H7 (cell line): ENCODE results near the gene KCNH6. TPM values are rescaled to one million over a fixed set of nuclear protein-coding genes. Genes with fewer than 3 reads are reported as not detected.

Experiments used
- DNase-seq: peaks from one replicate; pipeline ENCODE4 v3.0.0; 2012
- H3K27me3 ChIP-seq: 2 replicates; pipeline ENCODE4 v1.6.0; 2011; ENCODE audit warnings: mild to moderate bottlenecking, low read length; ENCODE audit not compliant: control insufficient read depth, insufficient read depth
- H3K36me3 ChIP-seq: replicated peaks from 2 replicates; pipeline ENCODE4 v1.5.1; 2011; ENCODE audit warnings: low read length; ENCODE audit not compliant: control insufficient read depth, insufficient read depth
- H3K4me3 ChIP-seq: 2 replicates; pipeline ENCODE4 v1.5.1; 2011; ENCODE audit warnings: low read depth, mild to moderate bottlenecking, control low read depth, low read length, moderate library complexity; ENCODE audit not compliant: insufficient read depth
- total RNA-seq: library from RNA; depleted of rRNA; stranded (reverse); fragments of >200 nt; shearing (Covaris generic); gene quantifications from 2 replicates; pipeline ENCODE4 v1.2.3, GENCODE V29; 2014; rRNA removed

The KCNH6 gene, protein sequence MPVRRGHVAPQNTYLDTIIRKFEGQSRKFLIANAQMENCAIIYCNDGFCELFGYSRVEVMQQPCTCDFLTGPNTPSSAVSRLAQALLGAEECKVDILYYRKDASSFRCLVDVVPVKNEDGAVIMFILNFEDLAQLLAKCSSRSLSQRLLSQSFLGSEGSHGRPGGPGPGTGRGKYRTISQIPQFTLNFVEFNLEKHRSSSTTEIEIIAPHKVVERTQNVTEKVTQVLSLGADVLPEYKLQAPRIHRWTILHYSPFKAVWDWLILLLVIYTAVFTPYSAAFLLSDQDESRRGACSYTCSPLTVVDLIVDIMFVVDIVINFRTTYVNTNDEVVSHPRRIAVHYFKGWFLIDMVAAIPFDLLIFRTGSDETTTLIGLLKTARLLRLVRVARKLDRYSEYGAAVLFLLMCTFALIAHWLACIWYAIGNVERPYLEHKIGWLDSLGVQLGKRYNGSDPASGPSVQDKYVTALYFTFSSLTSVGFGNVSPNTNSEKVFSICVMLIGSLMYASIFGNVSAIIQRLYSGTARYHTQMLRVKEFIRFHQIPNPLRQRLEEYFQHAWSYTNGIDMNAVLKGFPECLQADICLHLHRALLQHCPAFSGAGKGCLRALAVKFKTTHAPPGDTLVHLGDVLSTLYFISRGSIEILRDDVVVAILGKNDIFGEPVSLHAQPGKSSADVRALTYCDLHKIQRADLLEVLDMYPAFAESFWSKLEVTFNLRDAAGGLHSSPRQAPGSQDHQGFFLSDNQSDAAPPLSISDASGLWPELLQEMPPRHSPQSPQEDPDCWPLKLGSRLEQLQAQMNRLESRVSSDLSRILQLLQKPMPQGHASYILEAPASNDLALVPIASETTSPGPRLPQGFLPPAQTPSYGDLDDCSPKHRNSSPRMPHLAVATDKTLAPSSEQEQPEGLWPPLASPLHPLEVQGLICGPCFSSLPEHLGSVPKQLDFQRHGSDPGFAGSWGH
- total RNA-seq = 1.5 and 1.6 TPM in 2 replicates

DNA sequence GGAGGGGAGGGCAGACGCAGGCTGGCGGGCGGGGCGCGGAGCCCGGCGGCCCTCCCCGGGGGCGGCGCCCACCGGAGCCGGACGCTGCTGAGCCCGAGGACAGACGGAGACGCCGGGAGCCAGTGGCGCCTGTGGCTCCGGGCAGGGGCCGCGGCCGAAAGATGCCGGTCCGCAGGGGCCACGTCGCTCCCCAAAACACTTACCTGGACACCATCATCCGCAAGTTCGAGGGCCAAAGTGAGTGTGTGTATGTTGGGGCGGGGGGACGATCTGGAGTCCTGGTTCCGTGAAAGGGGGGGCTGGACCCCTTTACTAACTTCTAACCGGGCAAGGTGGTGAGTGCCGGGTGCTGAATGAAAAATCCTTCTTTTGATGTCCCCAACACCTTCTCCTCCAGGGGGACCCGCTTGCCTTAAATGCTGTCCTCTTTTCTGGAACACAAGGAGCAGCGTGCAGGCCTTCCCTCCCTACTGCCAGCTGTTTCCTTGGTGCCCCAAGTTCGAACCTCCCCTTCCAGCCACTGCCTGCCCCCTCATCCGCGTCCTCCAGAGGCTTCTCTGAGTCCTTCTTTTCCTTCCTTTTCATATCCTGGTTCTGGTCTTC, at the start of gene KCNH6:
KCNH6 (plus strand) TSS at position 106 of the 603 bp plus-strand sequence; CDS start at position 162, 56 bp downstream.
- H3K4me3 ChIP-seq = peak within 1 kb of the TSS; percentile 58
- peak; percentile 83 for DNase-seq
- H3K27me3 ChIP-seq = peaks cover 4% of the 10 kb centered on the region
- no peaks in the 10 kb centered on the region for H3K36me3 ChIP-seq

DNA sequence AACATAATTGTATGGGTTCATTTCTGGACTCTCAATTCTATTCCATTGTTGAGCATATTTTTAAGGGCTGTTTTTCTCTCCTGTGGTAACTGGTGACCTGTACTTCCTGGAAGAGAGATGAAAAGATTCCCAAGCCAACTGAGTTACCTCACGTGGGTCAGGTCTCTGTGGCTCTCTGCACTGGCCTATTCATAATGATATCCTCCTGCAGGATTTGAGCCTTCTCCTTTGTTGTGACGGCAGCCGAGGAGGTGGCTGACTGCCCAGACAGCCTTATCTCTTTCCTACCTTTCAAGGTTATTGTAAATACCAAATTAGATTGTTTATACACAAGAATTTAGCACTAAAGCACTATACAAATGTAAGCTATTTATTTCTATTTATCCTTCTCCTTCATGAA, 49.0 kb upstream of the KCNH6 start:
- Histone ChIP-seq H3K4me3 (no peak overlapping the region), H3K27me3 (peaks cover 17% of the 10 kb centered on the region), H3K36me3 (no peaks in the 10 kb centered on the region)
- DNase-seq = no peak

DNA sequence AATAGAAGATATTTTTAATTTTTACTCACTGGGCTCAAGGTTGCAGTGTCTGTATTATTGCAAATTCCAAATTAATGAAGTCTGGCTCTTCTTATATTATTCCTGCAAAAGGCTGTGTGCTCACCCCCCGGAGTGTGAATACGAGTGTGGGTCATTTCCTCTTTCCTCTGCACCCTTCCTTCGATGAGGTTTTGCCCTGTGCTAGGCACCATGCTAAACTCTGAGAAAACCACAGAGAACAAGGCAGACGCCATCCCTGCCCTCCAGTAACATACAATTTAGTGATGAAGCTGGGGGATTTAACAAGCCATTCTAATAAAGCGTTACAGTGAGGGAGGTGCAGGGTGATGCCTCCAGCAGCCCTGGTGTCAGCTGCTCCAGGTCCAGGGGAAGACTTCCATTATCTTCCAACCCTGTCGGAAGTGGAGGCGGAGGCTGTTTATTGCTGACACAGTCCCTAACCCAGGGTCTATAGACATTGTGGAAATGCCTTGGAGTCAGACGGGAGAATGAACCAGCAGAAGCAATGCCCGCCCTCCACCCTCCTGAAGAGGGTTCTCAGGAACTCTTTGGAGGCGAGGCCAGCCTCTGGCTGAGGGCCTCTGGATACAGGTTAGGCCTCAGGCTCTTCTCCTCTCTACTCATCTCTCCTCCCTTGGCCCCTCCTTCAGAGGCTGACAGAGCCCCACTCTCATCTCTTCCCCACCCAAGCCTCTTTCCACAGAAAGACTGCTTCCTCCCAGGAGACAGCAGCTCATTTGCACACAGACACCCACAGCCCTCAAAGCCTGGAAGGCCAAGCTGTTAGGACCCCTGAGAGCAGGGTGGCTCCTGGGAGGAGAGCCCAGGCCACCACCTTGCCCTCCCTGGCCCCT, 48.3 kb upstream of the KCNH6 start:
- peaks cover 17% of the 10 kb centered on the region for H3K27me3 ChIP-seq
- H3K36me3 ChIP-seq = no peaks in the 10 kb centered on the region
- no peak for DNase-seq
- H3K4me3 ChIP-seq = no peak overlapping the region

DNA sequence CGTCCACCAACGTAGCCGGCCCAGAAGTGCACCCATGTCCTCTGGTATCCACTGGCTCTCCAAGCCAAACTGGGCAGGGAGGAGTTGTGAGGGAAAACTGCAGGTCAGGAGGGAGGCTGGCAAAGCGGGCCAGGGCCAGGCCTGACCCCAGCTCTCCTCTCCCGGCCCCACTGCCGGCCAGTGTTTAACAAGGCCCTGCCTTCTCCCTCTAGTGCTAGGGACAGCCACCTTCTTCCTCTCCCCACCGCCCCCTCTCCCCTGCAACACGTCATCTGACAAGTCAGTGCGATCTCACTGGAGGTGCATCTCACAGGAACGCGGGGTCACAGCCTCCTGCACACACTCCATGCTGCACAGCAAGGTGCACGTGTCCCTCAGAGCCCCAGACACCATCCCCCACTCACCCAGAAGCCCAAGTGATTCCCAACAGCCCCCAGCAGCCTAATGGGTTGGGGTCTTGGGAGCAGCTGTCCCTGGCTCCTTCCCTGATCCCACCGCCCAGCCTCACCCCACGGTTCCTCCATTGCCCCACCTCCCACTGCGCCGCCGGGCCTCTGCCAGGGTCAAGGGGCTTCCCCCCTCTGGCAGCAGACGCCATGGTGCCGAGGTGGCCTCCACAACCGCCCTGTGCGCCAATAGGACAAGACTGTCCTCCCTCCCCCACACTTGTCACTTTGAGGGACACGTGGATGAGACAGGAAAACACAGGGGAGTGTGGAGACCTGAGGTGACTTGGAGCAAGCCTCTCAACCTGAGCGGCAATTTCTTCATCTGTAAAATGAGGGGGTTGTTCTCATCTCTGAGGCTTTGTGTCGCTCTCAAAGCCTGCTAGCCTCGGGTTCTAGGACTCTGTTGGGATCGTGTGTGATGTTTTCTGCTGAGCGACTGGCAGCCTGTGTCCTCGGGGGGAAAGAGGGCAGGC, 47.4 kb upstream of the KCNH6 start:
- no peaks in the 10 kb centered on the region for H3K36me3 ChIP-seq
- H3K4me3 ChIP-seq = peak overlapping the region; percentile 67
- peak; percentile 76 for DNase-seq
- H3K27me3 ChIP-seq = peaks cover 17% of the 10 kb centered on the region

DNA sequence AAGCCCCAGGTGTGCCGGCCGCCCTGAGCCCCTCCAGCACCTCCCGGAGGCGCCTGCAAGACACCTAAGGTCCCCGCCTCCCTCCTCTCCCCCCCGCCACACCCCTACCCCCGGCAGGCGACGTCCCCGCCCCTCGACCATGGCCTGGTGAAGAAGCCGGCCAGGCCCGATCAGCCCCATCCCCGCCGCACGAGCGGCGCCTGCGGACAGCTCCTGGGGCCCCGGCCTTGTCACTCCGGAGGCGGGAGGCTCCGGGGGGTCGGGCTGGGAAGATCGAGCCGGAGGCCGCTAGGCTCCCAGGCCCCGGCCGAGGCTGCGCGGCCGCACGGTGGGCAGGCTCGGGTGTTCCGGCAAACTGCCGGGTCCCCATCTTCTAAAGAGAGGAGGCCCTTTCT, 46.7 kb upstream of the KCNH6 start:
- H3K36me3 ChIP-seq = no peaks in the 10 kb centered on the region
- peak; percentile 93 for DNase-seq
- peaks cover 17% of the 10 kb centered on the region for H3K27me3 ChIP-seq
- peak overlapping the region; percentile 67 for H3K4me3 ChIP-seq

DNA sequence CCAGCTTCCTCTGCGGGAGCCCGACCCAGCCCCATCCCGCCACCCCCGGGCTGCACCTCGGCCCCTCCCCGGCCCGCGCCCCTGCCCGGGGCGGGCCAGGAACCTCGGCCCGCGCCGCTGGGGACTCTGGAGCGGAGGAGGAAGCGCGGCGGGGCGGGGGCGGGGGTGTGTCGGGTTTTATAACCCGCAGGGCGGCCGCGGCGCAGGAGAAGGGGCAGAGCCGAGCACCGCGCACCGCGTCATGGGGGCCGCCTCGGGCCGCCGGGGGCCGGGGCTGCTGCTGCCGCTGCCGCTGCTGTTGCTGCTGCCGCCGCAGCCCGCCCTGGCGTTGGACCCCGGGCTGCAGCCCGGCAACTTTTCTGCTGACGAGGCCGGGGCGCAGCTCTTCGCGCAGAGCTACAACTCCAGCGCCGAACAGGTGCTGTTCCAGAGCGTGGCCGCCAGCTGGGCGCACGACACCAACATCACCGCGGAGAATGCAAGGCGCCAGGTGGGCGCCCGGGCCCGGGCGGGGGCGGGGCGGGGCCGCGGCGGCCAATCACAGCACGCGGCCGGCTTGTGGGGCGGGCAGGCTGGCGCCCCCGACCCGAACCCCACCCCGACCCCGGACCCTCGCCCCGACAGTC, 46.2 kb upstream of the KCNH6 start, which contains the start of gene ACE:
ACE (plus strand) TSS at position 208 of the 626 bp plus-strand sequence; CDS start at position 242, 34 bp downstream.
- Histone ChIP-seq H3K36me3 (no peaks in the 10 kb centered on the region), H3K27me3 (peaks cover 17% of the 10 kb centered on the region), H3K4me3 (peak within 1 kb of the TSS; percentile 67)
- peak; percentile 98 for DNase-seq

DNA sequence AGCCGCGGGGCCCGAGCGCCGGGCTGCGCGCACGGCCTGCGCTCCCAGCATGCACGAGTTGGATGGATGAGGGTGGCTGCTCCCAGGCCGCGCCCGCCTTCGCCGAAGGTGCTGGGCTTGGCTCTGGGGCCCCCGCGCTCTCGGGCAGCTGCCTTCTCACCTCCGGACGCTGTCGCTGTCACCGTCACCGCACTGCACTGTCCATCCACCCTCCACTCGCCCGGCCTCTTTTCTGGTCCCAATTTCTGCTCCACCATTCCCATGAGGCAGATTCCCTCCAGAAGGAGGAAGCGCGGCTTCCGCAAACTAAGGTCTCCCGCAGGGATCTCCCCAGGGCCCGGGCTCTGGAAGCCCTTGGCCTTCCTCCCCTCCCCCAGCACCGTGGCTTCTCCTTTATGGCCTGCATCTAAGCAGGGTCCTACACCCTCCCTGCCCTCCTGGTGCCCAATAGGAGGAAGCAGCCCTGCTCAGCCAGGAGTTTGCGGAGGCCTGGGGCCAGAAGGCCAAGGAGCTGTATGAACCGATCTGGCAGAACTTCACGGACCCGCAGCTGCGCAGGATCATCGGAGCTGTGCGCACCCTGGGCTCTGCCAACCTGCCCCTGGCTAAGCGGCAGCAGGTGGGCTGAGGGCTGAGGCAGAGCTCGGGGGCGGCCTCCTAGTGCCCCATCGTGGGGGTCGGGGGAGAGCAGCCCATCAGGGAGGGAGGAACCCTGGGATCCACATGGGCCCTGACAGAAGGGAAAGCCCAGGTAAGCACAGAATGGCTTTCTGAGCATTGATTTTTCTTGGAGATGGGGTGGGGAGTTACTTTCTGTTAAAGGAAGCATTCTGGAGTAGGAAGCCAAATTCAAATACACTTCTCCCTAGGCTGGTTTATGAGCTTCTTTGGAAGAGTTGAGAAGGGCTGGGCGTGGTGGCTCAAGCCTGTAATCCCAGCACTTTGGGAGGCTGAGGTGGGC, 45.4 kb upstream of the KCNH6 start:
- no peaks in the 10 kb centered on the region for H3K36me3 ChIP-seq
- peak; percentile 84 for DNase-seq
- peaks cover 17% of the 10 kb centered on the region for H3K27me3 ChIP-seq
- peak overlapping the region; percentile 56 for H3K4me3 ChIP-seq

DNA sequence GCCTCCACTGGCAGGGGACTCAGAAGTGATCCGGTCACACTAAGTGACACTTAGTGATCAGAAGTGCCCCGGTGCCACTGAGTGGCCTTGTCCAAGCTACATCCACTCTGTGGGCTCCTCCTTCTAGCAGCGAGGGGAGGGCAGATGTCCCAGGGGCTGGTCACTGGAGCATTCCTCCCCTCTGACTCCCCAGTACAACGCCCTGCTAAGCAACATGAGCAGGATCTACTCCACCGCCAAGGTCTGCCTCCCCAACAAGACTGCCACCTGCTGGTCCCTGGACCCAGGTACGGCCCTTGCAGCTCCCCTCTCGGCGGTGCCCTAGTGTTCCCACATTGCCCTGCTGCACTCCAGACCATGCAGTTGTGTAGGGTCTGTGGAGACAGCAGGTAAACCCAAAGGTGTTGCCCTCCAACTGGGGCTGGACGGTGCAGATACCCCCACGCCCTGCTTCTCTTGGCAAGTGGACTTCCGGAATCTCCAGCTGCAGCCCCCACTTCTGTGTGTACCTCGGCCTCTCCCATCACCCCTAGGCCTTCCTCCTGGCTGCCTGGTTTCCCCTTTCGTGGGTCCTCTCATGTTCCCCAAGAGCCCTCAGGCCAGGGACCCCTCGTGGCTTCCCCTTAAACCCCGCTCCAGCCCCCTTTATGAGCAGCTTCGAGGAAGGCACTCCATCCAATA, 44.2 kb upstream of the KCNH6 start:
- peaks cover 17% of the 10 kb centered on the region for H3K27me3 ChIP-seq
- peak; percentile 96 for DNase-seq
- H3K4me3 ChIP-seq = no peak overlapping the region
- H3K36me3 ChIP-seq = no peaks in the 10 kb centered on the region

DNA sequence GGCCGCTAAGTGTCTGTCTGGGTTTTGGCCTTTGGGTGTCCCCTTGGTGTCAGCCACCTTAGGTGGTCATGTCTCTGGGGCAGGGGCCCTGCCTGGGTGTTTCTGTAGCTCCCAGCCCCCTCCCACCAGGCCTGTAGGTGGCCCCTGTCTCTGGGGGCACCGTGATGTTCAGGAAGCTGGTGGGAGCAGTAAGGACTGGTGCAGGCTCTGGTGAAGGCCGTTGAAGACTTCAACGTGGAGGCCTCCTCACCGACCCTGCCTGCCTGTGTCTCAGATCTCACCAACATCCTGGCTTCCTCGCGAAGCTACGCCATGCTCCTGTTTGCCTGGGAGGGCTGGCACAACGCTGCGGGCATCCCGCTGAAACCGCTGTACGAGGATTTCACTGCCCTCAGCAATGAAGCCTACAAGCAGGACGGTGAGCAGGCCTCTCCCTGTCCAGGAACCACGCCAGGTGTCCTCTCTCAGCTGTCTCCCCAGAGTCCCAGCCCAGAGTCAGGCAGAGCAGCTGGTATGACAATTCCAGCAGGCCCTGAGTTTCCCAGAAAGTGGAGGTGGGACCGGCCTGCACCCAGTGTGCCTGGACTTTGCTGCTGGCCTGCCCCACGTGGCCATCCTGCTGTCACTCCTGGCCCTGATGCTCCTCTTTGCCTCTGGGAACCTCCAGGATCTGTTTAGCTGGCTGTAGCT, 43.5 kb upstream of the KCNH6 start:
- H3K4me3 ChIP-seq = no peak overlapping the region
- no peaks in the 10 kb centered on the region for H3K36me3 ChIP-seq
- peaks cover 17% of the 10 kb centered on the region for H3K27me3 ChIP-seq
- no peak for DNase-seq

DNA sequence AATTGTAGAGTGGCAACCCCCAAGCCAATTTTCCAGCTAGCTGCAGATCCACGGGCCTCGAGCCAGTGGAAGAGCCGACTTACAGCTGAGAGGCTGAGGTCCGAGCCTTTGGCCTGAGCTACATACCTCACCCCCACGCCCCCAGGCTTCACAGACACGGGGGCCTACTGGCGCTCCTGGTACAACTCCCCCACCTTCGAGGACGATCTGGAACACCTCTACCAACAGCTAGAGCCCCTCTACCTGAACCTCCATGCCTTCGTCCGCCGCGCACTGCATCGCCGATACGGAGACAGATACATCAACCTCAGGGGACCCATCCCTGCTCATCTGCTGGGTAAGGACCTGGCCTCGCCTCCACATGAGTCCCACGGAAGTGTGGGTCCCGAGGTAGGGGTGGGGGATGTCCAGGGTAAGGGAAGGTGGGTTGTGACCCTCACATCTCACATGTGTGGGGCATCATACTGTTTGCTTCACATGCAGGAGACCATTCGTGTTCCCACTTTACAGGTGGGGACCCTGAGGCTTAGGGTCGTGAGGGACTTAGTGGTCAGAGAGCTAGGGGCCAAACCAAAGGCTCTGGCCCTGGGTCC, 42.9 kb upstream of the KCNH6 start:
- Histone ChIP-seq H3K4me3 (no peak overlapping the region), H3K27me3 (peaks cover 17% of the 10 kb centered on the region), H3K36me3 (no peaks in the 10 kb centered on the region)
- DNase-seq = no peak
